GM23248 (cell line): ENCODE measurements around the gene C1orf21.

ENCODE experiments used
- EZH2 ChIP-seq: fragments of 200-600 bp; sonication (generic); IDR thresholded peaks from 2 replicates; pipeline ENCODE4 v1.6.1; 2018; ENCODE audit warnings: antibody characterized with exemption, mild to moderate bottlenecking; ENCODE audit not compliant: insufficient read depth, poor library complexity, severe bottlenecking
- EZH2phosphoT487 ChIP-seq: fragments of 200-600 bp; sonication (generic); IDR thresholded peaks from 2 replicates; pipeline ENCODE4 v1.6.1; 2018; ENCODE audit warnings: antibody characterized with exemption, moderate library complexity, mild to moderate bottlenecking, low read depth; ENCODE audit not compliant: insufficient read depth

- TF ChIP-seq EZH2 (no peak), EZH2phosphoT487 (no peak)
Observed at GRCh38 chr1:184597650-184598357, 211.0 kb downstream of the C1orf21 start.
